K562 (cell line): ENCODE measurements around the gene LRP2BP. TPM values are rescaled to one million over a fixed set of nuclear protein-coding genes. Genes with fewer than 3 reads are reported as not detected.

Source experiments
- ATAC-seq: fragments of 200-7000 bp; cut with Tn5 transposase; 3 replicates; pipeline ENCODE4 v1.9.1; 2020; ENCODE audit warnings: moderate library complexity
- BruUV-seq: library from RNA; stranded (reverse); fragments of 400-500 nt; replicated peaks from 2 replicates; lab custom pipeline; 2021; lab: Mats Ljungman, UMichigan
- CTCF ChIA-PET: fragments of 300-600 bp; formaldehyde crosslinking; extraction: SDS; loops from one replicate; lab custom pipeline; 2021; ENCODE audit warnings: low intra/inter-chr PET ratio; lab: Yijun Ruan, JAX
- POLR2A ChIA-PET: fragments of 300-600, 350-650 bp; sonication (Branson Sonifier 250); formaldehyde crosslinking; extraction: SDS; loops from one replicate; lab custom pipeline; 2021; ENCODE audit warnings: antibody characterized with exemption, inconsistent platforms; lab: Yijun Ruan, JAX
- DNase-seq, 4 experiments: peaks; one replicate each; pipeline versions ENCODE4 v3.0.0 to v3.0.0-alpha.2; 2011 to 2018; ENCODE audit warnings: low spot score in 3 of 4, mixed read lengths in 3 of 4; ENCODE audit errors: extremely low read depth in 1 of 4
- FAIRE-seq: peaks from 2 replicates; lab custom pipeline; 2011; peaks lifted over from hg19 to GRCh38; lab: Jason Lieb, UNC
- H2AFZ ChIP-seq: 2 replicates; pipeline ENCODE4 v1.6.0; 2011; ENCODE audit warnings: low read depth, low read length, control low read depth, inconsistent platforms
- H3K27ac ChIP-seq: fragments of 200-600 bp; 3 replicates; pipeline ENCODE4 v1.8.0; 2011; ENCODE audit warnings: low read depth, mild to moderate bottlenecking, control low read depth, inconsistent platforms, low read length, moderate library complexity, mixed read lengths; ENCODE audit errors: extremely low read depth
- H3K27me3 ChIP-seq, 2 experiments: fragments of 300-600 bp in 1 of 2; 2 replicates in 1 of 2; 3 replicates in 1 of 2; pipeline versions ENCODE4 v1.6.0 to v1.8.0; 2011; ENCODE audit warnings: inconsistent platforms in 2 of 2, low read length in 2 of 2, mild to moderate bottlenecking in 1 of 2, mixed read lengths in 1 of 2, moderate library complexity in 1 of 2; ENCODE audit not compliant: control insufficient read depth in 2 of 2, insufficient read depth in 2 of 2
- H3K36me3 ChIP-seq: fragments of 300-600 bp; 3 replicates; pipeline ENCODE4 v1.8.0; 2011; ENCODE audit warnings: mild to moderate bottlenecking, low read length, inconsistent platforms; ENCODE audit not compliant: control insufficient read depth, insufficient read depth
- H3K4me1 ChIP-seq, 2 experiments: fragments of 200-600 bp in 1 of 2; replicated peaks in 1 of 2; 2 replicates in 1 of 2; 3 replicates in 1 of 2; pipeline versions ENCODE4 v1.5.1 to v1.8.0; 2011; ENCODE audit warnings: inconsistent platforms in 2 of 2, low read length in 2 of 2, mild to moderate bottlenecking in 1 of 2, mixed read lengths in 1 of 2, moderate library complexity in 1 of 2; ENCODE audit not compliant: control insufficient read depth in 2 of 2, insufficient read depth in 2 of 2
- H3K4me2 ChIP-seq: 2 replicates; pipeline ENCODE4 v1.6.1; 2011; ENCODE audit warnings: low read length, control low read depth, inconsistent platforms, mixed read lengths; ENCODE audit not compliant: insufficient read depth
- H3K4me3 ChIP-seq: fragments of 200-600 bp; sonication (generic), shearing (Covaris generic); 2 replicates; pipeline ENCODE4 v1.5.1; 2016; ENCODE audit warnings: control low read depth, inconsistent platforms
- H3K79me2 ChIP-seq: fragments of 200-600 bp; 3 replicates; pipeline ENCODE4 v1.8.0; 2011; ENCODE audit warnings: low read length, inconsistent platforms; ENCODE audit not compliant: control insufficient read depth, insufficient read depth
- H3K9ac ChIP-seq, 2 experiments: 2 replicates each; pipeline versions ENCODE4 v1.6.0 to v1.6.1; 2011; ENCODE audit warnings: low read depth in 2 of 2, low read length in 2 of 2, control low read depth in 1 of 2, inconsistent platforms in 1 of 2, mild to moderate bottlenecking in 1 of 2, mixed read lengths in 1 of 2; ENCODE audit not compliant: insufficient read depth in 1 of 2
- H3K9me1 ChIP-seq: one replicate; pipeline ENCODE4 v1.6.0; 2011; ENCODE audit warnings: inconsistent platforms, mild to moderate bottlenecking, low read length, moderate library complexity; ENCODE audit not compliant: control insufficient read depth, insufficient read depth
- H3K9me3 ChIP-seq: replicated peaks from 2 replicates; pipeline ENCODE4 v1.5.1; 2011; ENCODE audit warnings: low read depth, low read length, inconsistent platforms; ENCODE audit not compliant: control insufficient read depth, insufficient read depth
- H4K20me1 ChIP-seq: replicated peaks from 2 replicates; pipeline ENCODE4 v1.6.1; 2011; ENCODE audit warnings: low read length, inconsistent platforms, mixed read lengths; ENCODE audit not compliant: control insufficient read depth, insufficient read depth
- ELK3 ChIP-seq: fragments of 450-650 bp; formaldehyde crosslinking; IDR thresholded peaks from 2 replicates; pipeline ENCODE4 v1.4.0; 2020; ENCODE audit warnings: mild to moderate bottlenecking
- GABPB1 ChIP-seq: sonication (generic); formaldehyde crosslinking; IDR thresholded peaks from 2 replicates; pipeline ENCODE4 v1.8.0; 2022; ENCODE audit warnings: mild to moderate bottlenecking, missing genetic modification reagents
- GATA2 ChIP-seq: sonication (generic); formaldehyde crosslinking; IDR thresholded peaks from 2 replicates; pipeline ENCODE4 v1.4.0; 2020; ENCODE audit warnings: mild to moderate bottlenecking, missing genetic modification reagents
- HDAC2 ChIP-seq: fragments of 450-650 bp; IDR thresholded peaks from 2 replicates; pipeline ENCODE4 v1.6.1; 2016; ENCODE audit warnings: mild to moderate bottlenecking
- HNRNPH1 ChIP-seq: fragments of 200-400 bp; formaldehyde crosslinking; optimal IDR thresholded peaks from 2 replicates; pipeline ENCODE3; 2017; ENCODE audit warnings: low read depth, mild to moderate bottlenecking, low read length, moderate library complexity
- RFX5 ChIP-seq: IDR thresholded peaks from 2 replicates; pipeline ENCODE4 v1.6.1; 2011; ENCODE audit warnings: low read depth, mild to moderate bottlenecking, improper control_type of control experiment, low read length
- ZBTB17 ChIP-seq: fragments of 450-650 bp; formaldehyde crosslinking; IDR thresholded peaks from 2 replicates; pipeline ENCODE4 v1.4.0; 2020; ENCODE audit warnings: mild to moderate bottlenecking
- ZKSCAN3 ChIP-seq: fragments of 250-450 bp; sonication (Bioruptor Pico); IDR thresholded peaks from 2 replicates; pipeline ENCODE4 v1.4.0; 2020
- ZNF316 ChIP-seq: fragments of 450-650 bp; IDR thresholded peaks from 2 replicates; pipeline ENCODE4 v1.6.1; 2016
- in situ Hi-C: fragments of 300-500 bp; cut with MboI; formaldehyde crosslinking; loops from 4 replicates; pipeline ENCODE4 v1.15.0; 2018; ENCODE audit warnings: inconsistent platforms, mixed read lengths
- intact Hi-C: fragments of 100-400 bp; cut with micrococcal nuclease; formaldehyde crosslinking; loops from 2 replicates; pipeline ENCODE4 v1.14.2; 2022
- polyA plus RNA-seq, 8 experiments: library from polyadenylated mRNA; depleted of rRNA in 4 of 8; stranded (reverse) in 5 of 8; unstranded in 3 of 8; fragments of >200 nt; fragmentation: Nextera tagmentation in 2 of 8; fragmentation: Illumina TruSeq in 1 of 8; extraction: Ambion mirVana in 2 of 8; extraction: Trizol in 1 of 8; gene quantifications; 2 replicates each; pipeline versions ENCODE4 v1.2.1 to v1.2.3, GENCODE V29; 2011 to 2014; ENCODE audit warnings: inconsistent platforms in 1 of 8, missing spikeins in 1 of 8
- total RNA-seq, 7 experiments: library from RNA; depleted of rRNA in 6 of 7; stranded (reverse); fragments of >200 nt in 6 of 7; fragmentation: Illumina TruSeq in 2 of 7; extraction: Trizol in 2 of 7; gene quantifications; 2 replicates each; pipeline versions ENCODE4 v1.2.1 to v1.2.3, GENCODE V29; 2011 to 2021; ENCODE audit warnings: low replicate concordance in 1 of 7
- TF ChIP-seq, protein P1 (sequence below): fragments of 200-800 bp; sonication (Bioruptor generic); IDR thresholded peaks from 2 replicates; pipeline ENCODE4 v1.6.1; 2017; ENCODE audit warnings: missing genetic modification characterization, missing compliant biosample characterization

LRP2BP gene
- total and polyA plus RNA-seq, 9 of the 15 experiments (the other 6 are each of a cell fraction or from before 2014, with no cell fraction given), result 0.42 to 2.1 (median 0.62) TPM

GRCh38 chr4:185437809-185438208 lies 42.1 kb upstream of the LRP2BP start:
- Histone ChIP-seq H3K4me2 (no peak overlapping the region), H3K9me3 (no peaks in the 10 kb centered on the region), H3K9me1 (no peaks in the 10 kb centered on the region), H3K79me2 (no peaks in the 10 kb centered on the region), H3K36me3 (no peaks in the 10 kb centered on the region), H2AFZ (no peak overlapping the region)
- in situ Hi-C loops (no loop called here), intact Hi-C loops (no loop called here)
- CTCF ChIA-PET, result no interaction called here
- no peak for ATAC-seq
- no peak for DNase-seq
- no peak for FAIRE-seq
- TF ChIP-seq GATA2 (CRISPR knock-in tag), result no peak
- TF ChIP-seq RFX5, result no peak
- TF ChIP-seq, protein P1, sequence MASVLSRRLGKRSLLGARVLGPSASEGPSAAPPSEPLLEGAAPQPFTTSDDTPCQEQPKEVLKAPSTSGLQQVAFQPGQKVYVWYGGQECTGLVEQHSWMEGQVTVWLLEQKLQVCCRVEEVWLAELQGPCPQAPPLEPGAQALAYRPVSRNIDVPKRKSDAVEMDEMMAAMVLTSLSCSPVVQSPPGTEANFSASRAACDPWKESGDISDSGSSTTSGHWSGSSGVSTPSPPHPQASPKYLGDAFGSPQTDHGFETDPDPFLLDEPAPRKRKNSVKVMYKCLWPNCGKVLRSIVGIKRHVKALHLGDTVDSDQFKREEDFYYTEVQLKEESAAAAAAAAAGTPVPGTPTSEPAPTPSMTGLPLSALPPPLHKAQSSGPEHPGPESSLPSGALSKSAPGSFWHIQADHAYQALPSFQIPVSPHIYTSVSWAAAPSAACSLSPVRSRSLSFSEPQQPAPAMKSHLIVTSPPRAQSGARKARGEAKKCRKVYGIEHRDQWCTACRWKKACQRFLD (CRISPR knock-in tag), result no peak
- no peak for TF ChIP-seq ZKSCAN3 (CRISPR knock-in tag)
- TF ChIP-seq ZBTB17 (CRISPR knock-in tag), result no peak
- no peak for TF ChIP-seq HNRNPH1
- no peak for TF ChIP-seq ELK3 (CRISPR knock-in tag)
- no peak for TF ChIP-seq ZNF316
- no peak for TF ChIP-seq GABPB1 (CRISPR knock-in tag)
- no peak for TF ChIP-seq HDAC2
- TF ChIP-seq, all 486 proteins: peak for 0
- Histone ChIP-seq H3K4me3 (no peak overlapping the region), H4K20me1 (no peaks in the 10 kb centered on the region), H3K9ac (no peak overlapping the region), H3K4me1 (no peaks in the 10 kb centered on the region; a peak in 1 of 5 replicates), H3K27me3 (peaks cover 0 to 4% of the 10 kb centered on the region in 2 experiments; a peak in 2 of 5 replicates), H3K27ac (no peak overlapping the region)
- POLR2A ChIA-PET, result no interaction called here
- no TSS peak for BruUV-seq
